Jurkat, Clone E6-1 (cell line): ENCODE results near the gene AP2A2.

Source experiments
- DNase-seq: peaks from one replicate; pipeline ENCODE4 v3.0.0-alpha.2; 2011; ENCODE audit warnings: low read depth, low spot score
- H3K4me3 ChIP-seq: 2 replicates; pipeline ENCODE4 v1.5.1; 2011; ENCODE audit warnings: mild to moderate bottlenecking, low read length, control low read depth, moderate library complexity

The AP2A2 gene

GRCh38 chr11:897253-898142 lies 28.2 kb upstream of the AP2A2 start:
- no peak for DNase-seq
- H3K4me3 ChIP-seq: no peak overlapping the region

DNA sequence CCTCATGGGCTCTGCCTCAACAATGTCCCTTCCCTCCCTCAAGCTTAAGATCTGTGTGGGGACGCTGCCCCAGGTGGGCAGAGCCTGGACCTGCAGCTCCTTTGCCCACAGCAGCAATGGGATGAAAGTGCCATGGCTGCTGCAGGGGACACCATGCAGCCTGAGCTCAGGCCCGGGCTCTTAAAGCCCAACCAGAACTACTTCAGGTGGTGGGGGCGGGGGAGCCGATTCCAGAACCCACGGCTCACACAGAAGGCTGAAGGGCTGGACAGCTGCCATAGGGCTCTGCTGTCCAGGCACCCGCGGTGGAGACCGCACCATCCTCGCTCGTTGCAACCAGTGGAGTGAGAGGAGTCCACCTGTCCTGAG lies 27.5 kb upstream of the AP2A2 start:
- no peak for DNase-seq
- no peak overlapping the region for H3K4me3 ChIP-seq

- no peak overlapping the region for H3K4me3 ChIP-seq
- DNase-seq: no peak
These were observed 27.0 kb upstream of the AP2A2 start for GRCh38 chr11:898540-899190.

DNA sequence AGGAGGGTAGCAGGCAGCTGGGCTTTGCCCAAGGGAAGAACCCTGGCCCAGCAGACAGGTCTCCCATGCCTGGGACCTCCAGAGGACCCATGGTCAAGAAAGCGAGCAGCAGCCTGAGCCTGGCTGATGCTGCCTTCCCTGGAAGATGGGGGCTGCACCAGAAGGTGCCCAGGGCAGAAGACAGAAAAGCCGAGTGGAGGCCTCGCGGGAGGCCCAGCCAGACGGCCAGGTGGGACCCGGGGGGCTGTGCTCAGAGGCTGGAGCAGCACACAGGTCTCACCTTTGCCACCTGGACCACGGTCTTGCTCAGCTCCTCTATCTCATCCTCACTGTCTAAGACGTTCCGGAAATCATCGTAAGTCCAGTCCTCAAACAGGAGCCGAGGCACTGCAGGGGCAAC lies 25.9 kb upstream of the AP2A2 start:
- no peak overlapping the region for H3K4me3 ChIP-seq
- DNase-seq: no peak

DNA sequence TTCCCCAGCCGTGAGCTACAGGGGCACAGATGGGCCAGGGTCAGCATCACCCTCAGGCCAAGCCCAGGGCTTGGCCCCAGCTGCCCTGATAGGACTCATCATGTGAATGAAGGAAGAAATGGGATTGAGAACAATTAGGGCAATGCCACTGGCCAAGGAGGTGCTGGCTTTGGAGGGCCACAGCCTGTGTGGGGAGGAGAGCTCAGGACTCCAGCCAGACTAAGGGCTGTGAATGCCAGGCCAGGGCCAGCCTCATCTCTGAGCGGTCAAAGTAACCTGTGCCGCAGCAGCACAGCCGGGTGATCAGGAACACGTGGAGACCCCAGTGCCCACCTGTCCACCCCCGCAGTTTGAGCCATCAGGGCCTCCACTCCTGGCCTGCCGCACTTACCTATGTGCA lies 25.1 kb upstream of the AP2A2 start:
- no peak overlapping the region for H3K4me3 ChIP-seq
- no peak for DNase-seq

DNA sequence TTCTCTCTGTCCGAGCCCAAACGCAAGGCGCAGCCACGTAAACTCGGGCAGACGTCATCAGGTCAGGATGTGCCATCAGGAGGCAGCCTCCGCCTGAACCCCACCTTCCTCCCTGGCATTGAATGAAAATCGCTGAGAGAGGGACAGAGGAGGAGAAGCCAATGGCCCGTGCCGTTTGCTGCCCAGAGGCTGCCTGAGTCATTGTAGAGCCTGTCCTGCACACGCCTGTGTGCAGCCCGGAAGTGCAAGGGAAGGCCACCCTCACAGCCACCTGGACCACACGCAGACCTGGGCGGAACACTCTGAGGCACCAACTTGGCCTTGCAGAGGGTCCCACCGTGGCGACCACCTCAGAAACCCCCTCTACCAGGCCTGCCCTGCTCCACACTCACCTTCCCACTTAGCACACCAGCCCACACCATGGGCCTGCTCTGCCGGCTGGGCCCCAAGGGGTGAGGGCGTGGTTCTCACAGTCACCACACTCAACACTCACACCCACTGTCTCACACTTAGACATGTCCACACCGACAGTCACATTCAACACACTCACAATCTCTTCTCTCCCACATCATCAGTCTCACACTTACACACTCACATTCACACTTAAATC lies 24.1 kb upstream of the AP2A2 start:
- no peak overlapping the region for H3K4me3 ChIP-seq
- DNase-seq: no peak

DNA sequence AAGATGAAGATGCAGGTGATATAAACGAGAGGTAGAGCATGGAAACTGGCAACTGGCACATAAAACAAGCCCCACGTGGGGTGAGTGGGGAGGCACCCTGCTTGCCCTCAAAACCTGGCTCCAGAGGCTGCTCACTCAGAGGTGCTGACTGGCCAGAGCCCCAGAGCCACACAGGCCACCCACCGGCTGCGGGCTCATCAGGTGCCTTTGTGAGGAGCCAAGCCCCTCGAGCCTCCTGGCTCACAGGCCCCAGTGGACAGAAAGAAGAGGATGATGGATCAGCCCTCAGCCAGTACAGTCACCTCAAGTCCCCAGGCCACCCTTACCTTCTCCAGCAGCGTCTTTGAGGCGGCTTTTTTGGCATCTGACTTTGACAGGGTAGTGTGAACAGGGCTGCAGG lies 21.3 kb upstream of the AP2A2 start:
- no peak overlapping the region for H3K4me3 ChIP-seq
- DNase-seq: no peak

DNA sequence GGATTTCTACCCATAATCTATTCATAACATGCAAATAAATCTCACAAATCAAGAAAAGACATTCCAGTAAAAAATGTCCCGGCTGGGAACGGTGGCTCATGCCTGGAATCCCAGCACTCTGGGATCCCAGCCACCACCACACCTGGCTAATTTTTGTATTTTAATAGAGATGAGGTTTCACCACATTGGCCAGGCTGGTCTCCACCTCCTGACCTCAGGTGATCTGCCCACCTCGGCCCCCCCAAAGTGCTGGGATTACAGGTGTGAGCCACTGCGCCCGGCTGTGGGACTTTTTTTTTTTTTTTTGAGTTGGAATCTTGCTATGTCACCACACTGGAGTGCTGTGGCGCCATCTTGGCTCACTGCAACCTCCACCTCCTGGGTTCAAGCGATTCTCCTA lies 19.7 kb upstream of the AP2A2 start:
- no peak for DNase-seq
- H3K4me3 ChIP-seq: no peak overlapping the region

- no peak overlapping the region for H3K4me3 ChIP-seq
- DNase-seq: no peak
These were observed 18.0 kb upstream of the AP2A2 start for GRCh38 chr11:907668-908067.

DNA sequence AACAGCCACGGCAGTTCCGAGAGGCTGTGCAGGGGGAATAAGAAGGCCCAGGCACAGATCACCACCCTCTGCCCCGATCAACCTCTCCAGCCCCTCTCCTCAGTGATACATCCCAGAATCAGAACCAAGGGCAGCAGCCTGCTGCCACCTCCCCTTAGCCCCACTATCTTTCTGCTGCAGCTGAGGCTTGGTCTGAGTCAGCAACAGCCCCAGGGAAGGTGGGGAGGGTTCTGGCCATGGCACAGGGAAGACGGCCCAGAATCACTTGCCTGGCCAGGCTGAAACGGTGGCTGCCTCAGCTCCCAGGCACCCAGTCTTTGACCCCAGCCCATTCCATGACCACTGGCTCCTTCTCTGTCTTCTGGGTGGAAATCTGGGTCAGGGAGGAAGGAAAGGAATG lies 17.4 kb upstream of the AP2A2 start:
- H3K4me3 ChIP-seq: no peak overlapping the region
- no peak for DNase-seq

GRCh38 chr11:909406-909805 lies 16.3 kb upstream of the AP2A2 start:
- peak overlapping the region; percentile 85 for H3K4me3 ChIP-seq
- no peak for DNase-seq

GRCh38 chr11:910044-910588 lies 15.6 kb upstream of the AP2A2 start:
- DNase-seq: no peak
- H3K4me3 ChIP-seq: peak overlapping the region; percentile 85

- peak within 1 kb of the TSS; percentile 85 for H3K4me3 ChIP-seq
- peak; percentile 55 for DNase-seq
These were observed 15.1 kb upstream of the AP2A2 start, which contains the start of gene CHID1 for GRCh38 chr11:910589-911030. TSS of gene CHID1 (minus strand) at chr11:910810. CDS start at chr11:904816, 5,994 bp downstream.

DNA sequence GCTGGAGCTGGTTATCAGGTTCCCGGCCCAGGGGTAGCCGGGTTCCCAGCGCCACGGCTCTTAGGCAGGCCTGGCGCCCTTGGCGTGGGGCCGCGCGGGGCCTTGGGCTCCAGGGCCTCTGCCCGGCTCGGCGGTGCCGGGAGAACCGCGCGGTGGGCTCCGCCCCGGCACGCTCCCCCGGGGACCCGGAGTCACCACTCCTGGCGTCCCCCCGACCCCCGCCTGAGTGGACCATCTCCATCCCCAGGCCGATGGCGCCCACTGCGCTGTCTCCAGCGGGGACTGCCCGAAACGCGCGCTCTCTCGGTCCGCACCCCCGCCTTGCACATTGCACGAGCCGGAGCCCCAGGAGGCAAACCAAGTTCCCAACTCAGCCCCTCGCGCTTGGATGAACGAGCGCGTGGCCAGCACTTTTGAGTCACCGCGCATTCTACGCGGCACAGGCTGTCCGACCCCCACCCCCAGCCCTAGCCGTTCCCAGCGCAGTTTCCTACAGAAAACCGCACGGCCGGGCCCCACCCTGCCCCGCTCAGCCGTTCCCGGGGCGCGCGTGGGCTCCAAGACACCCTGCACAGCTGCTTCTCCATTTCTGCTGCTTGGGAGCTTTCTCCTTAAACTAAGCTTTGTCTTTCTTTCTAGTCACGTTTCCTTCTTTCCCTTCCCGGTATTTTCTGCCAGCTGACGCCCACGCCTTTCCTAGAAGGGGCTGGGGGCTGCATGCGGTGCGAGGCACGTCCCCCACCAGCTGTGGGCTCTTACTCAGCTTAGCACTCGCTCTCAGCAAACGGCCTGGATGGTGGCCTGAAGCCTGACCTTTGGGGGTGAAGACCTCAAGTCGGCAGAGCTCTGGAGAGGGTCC lies 14.4 kb upstream of the AP2A2 start:
- no peak for DNase-seq
- H3K4me3 ChIP-seq: peak overlapping the region; percentile 75

DNA sequence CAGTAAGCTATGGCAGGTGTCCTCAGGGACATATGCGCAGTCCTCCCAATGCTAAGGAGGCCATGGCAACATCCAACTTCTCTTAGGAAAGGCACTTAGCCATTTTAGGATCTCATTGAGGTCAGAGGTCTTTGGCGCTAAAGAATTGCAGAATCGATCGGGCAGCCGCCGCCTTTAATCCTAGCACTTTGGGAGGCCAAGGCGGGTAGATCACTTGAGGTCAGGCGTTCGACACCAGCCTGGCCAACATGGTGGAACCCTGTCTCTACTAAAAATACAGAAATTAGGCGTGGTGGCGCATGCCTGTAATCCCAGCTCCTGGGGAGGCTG lies 13.8 kb upstream of the AP2A2 start:
- no peak for DNase-seq
- H3K4me3 ChIP-seq: peak overlapping the region; percentile 75

GRCh38 chr11:912266-912665 lies 13.4 kb upstream of the AP2A2 start:
- H3K4me3 ChIP-seq: no peak overlapping the region
- DNase-seq: no peak

DNA sequence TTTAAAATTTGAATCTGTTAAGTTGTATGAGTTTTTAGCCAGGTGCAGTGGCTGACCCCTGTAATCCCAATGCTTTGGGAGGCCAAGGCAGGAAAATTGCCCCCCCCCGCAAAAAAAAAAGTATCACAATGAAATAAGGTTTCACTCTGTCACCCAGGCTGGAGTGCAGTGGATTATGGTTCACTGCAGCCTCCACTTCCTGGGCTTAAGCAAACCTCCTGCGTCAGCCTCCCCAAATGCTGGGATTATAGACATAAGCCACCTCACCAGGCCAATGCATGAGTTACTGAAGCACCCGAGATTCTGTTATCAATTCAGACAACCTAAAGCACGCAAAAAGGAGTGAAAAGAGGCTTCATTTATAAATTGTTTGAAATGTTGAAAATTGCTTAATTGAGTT lies 12.6 kb upstream of the AP2A2 start:
- H3K4me3 ChIP-seq: no peak overlapping the region
- DNase-seq: no peak

DNA sequence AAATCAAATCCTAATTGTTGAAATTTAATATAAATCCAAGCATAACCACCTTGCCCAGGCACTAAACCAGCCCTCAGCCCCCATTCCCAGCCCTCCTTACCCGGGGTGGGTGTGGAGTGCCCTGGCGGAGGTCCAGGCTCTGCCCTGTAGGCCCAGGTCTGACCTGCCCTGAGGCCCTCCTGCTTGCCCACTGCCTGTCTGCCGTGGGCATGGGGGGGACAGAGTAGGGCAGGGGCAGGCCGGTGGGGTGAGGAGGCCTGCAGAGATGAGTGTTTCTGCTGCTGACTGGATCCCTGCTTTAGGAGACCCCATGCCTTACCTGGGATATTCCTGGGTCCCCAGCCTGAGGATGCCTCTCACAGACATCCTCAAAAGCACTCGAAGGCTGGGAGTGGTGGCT lies 11.5 kb upstream of the AP2A2 start:
- DNase-seq: no peak
- H3K4me3 ChIP-seq: no peak overlapping the region
